ENCODE results near the gene ANKEF1. TPM values are rescaled to one million over a fixed set of nuclear protein-coding genes. Genes with fewer than 3 reads are reported as not detected.

The ANKEF1 gene
- total RNA-seq, 1 experiment from 2014 or later = 11.6 TPM

DNA sequence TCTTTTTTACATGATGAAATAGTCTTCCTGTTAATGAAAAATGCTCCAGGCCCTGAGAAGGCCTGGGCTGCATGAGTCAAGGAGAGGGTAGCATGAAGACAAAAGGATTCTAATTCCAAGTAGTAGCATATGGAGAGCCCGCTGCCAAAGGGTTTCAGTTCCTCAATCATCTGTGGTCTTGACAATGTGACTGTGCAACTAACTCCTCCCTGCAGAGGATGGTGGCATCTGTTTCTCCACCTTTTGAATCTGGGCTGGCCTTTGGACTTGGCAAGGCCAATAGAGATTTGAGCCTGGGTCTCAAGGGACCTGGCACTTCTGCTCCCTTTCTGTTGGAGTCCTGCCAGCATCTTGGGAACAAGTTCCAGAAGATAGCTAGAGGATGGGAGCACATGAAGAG lies 35.1 kb upstream of the ANKEF1 start:
- Histone ChIP-seq H3K79me2 (ENCODE audit: low read length) (no peaks in the 10 kb centered on the region), H4K20me1 (ENCODE audit: low read length) (no peaks in the 10 kb centered on the region), H2AFZ (ENCODE audit: low read length) (no peak overlapping the region), H3K4me2 (ENCODE audit: low read length) (no peak overlapping the region), H3F3A (ENCODE audit: low read length, unreplicated experiment) (no peaks in the 10 kb centered on the region), H3K4me3 (ENCODE audit: low read length) (no peak overlapping the region), H3K36me3 (ENCODE audit: low read depth, low read length) (no peaks in the 10 kb centered on the region), H3K27me3 (ENCODE audit: low read length) (no peaks in the 10 kb centered on the region), H3K9me3 (ENCODE audit: low read length) (no peaks in the 10 kb centered on the region), H3K9ac (ENCODE audit: low read length) (no peak overlapping the region), H3K27ac (ENCODE audit: low read length) (no peak overlapping the region), H3K9me2 (replicated peaks; ENCODE audit: low read length) (no peaks in the 10 kb centered on the region), H3K4me1 (ENCODE audit: insufficient read depth, low read length) (no peaks in the 10 kb centered on the region)
- intact Hi-C loops (cut with micrococcal nuclease) = no loop called here
- TF ChIP-seq EZH2phosphoT487 (IDR thresholded peaks at IDR 0.05; ENCODE audit: borderline replicate concordance, low read length) = no peak
- no peak for TF ChIP-seq EZH2 (IDR thresholded peaks at IDR 0.05; ENCODE audit: low read length, unreplicated experiment)
- TF ChIP-seq, protein P1, sequence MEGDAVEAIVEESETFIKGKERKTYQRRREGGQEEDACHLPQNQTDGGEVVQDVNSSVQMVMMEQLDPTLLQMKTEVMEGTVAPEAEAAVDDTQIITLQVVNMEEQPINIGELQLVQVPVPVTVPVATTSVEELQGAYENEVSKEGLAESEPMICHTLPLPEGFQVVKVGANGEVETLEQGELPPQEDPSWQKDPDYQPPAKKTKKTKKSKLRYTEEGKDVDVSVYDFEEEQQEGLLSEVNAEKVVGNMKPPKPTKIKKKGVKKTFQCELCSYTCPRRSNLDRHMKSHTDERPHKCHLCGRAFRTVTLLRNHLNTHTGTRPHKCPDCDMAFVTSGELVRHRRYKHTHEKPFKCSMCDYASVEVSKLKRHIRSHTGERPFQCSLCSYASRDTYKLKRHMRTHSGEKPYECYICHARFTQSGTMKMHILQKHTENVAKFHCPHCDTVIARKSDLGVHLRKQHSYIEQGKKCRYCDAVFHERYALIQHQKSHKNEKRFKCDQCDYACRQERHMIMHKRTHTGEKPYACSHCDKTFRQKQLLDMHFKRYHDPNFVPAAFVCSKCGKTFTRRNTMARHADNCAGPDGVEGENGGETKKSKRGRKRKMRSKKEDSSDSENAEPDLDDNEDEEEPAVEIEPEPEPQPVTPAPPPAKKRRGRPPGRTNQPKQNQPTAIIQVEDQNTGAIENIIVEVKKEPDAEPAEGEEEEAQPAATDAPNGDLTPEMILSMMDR (conservative IDR thresholded peaks at IDR 0.05; ENCODE audit: low read depth, low read length) = no peak
- ATAC-seq (no peak), DNase-seq (no peak)
- ChIA-PET POLR2A (ENCODE audit: unreplicated experiment) (no interaction called here), CTCF (no interaction called here)
- BruUV-seq (replicated peaks) = no TSS peak

DNA sequence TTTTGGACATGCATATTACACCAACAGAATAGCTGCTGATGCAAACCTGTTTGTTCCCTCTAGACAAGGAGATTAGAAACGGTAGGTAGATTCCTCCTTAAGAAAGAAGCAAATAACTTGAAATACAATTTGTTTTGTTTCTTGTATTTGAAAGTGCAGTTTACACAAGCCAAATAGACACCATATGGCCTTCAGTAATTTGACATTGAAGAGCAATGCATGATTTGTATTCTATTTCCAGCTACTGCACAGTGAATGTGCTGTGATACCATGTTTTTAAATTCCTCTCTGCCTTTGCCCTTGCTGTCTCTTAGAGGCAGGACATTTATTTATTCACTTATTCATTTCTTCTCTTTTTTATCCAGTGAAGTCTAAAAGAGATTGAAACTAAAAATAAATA lies 31.9 kb upstream of the ANKEF1 start:
- no peaks in the 10 kb centered on the region for H3F3A ChIP-seq (ENCODE audit: low read length, unreplicated experiment)
- H3K27me3 ChIP-seq (ENCODE audit: low read length) = peaks cover 14% of the 10 kb centered on the region; the same call in 1 of the 2 replicates
- ChIA-PET CTCF (no interaction called here), POLR2A (ENCODE audit: unreplicated experiment) (no interaction called here)
- no peak overlapping the region for H3K9ac ChIP-seq (ENCODE audit: low read length)
- no TSS peak for BruUV-seq (replicated peaks)
- TF ChIP-seq, protein P1 (conservative IDR thresholded peaks at IDR 0.05; ENCODE audit: low read depth, low read length) = no peak
- TF ChIP-seq EZH2phosphoT487 (IDR thresholded peaks at IDR 0.05; ENCODE audit: borderline replicate concordance, low read length) (no peak), EZH2 (IDR thresholded peaks at IDR 0.05; ENCODE audit: low read length, unreplicated experiment) (no peak)
- ATAC-seq = no peak
- H3K36me3 ChIP-seq (ENCODE audit: low read depth, low read length) = no peaks in the 10 kb centered on the region
- no peaks in the 10 kb centered on the region for H3K9me2 ChIP-seq (replicated peaks; ENCODE audit: low read length)
- H3K79me2 ChIP-seq (ENCODE audit: low read length) = no peaks in the 10 kb centered on the region
- H3K9me3 ChIP-seq (ENCODE audit: low read length) = no peaks in the 10 kb centered on the region
- no peak overlapping the region for H3K27ac ChIP-seq (ENCODE audit: low read length)
- H3K4me2 ChIP-seq (ENCODE audit: low read length) = no peak overlapping the region
- intact Hi-C loops (cut with micrococcal nuclease) = no loop called here
- no peaks in the 10 kb centered on the region for H4K20me1 ChIP-seq (ENCODE audit: low read length)
- H2AFZ ChIP-seq (ENCODE audit: low read length) = no peak overlapping the region
- DNase-seq = no peak
- H3K4me1 ChIP-seq (ENCODE audit: insufficient read depth, low read length) = no peaks in the 10 kb centered on the region
- no peak overlapping the region for H3K4me3 ChIP-seq (ENCODE audit: low read length)

DNA sequence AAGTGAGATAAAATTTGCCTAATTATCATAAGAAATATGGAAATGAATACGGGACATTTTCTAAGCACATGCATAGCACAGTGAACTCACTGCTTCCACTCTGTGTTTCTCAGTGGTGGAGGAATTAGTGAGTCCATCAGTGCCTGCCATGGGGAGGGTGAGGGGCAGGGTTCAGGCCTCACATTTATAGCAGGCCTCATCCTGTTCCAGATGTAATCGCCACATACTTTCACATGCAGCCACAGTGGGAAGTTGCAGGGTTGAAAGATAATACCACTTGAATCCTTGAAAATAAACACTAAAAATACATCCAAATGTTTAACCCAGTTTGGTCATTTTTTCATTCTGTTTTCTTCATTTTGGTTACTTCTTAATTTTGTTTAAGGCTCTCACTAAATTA lies 29.9 kb upstream of the ANKEF1 start:
- Histone ChIP-seq H3K9me2 (replicated peaks; ENCODE audit: low read length) (no peaks in the 10 kb centered on the region), H3K9ac (ENCODE audit: low read length) (no peak overlapping the region), H3K27me3 (ENCODE audit: low read length) (peaks cover 29% of the 10 kb centered on the region), H3F3A (ENCODE audit: low read length, unreplicated experiment) (no peaks in the 10 kb centered on the region), H3K4me3 (ENCODE audit: low read length) (no peak overlapping the region), H3K36me3 (ENCODE audit: low read depth, low read length) (no peaks in the 10 kb centered on the region), H3K79me2 (ENCODE audit: low read length) (no peaks in the 10 kb centered on the region), H3K4me1 (ENCODE audit: insufficient read depth, low read length) (no peaks in the 10 kb centered on the region), H3K4me2 (ENCODE audit: low read length) (no peak overlapping the region), H4K20me1 (ENCODE audit: low read length) (no peaks in the 10 kb centered on the region), H2AFZ (ENCODE audit: low read length) (no peak overlapping the region), H3K9me3 (ENCODE audit: low read length) (no peaks in the 10 kb centered on the region), H3K27ac (ENCODE audit: low read length) (no peak overlapping the region)
- POLR2A ChIA-PET (ENCODE audit: unreplicated experiment) = no interaction called here
- TF ChIP-seq EZH2phosphoT487 (IDR thresholded peaks at IDR 0.05; ENCODE audit: borderline replicate concordance, low read length) = no peak
- no peak for TF ChIP-seq EZH2 (IDR thresholded peaks at IDR 0.05; ENCODE audit: low read length, unreplicated experiment)
- TF ChIP-seq, protein P1 (conservative IDR thresholded peaks at IDR 0.05; ENCODE audit: low read depth, low read length) = no peak
- BruUV-seq (replicated peaks) = no TSS peak
- DNase-seq = no peak
- intact Hi-C loops (cut with micrococcal nuclease) = no loop called here
- no peak for ATAC-seq
- CTCF ChIA-PET = no interaction called here

All from PC-3 (cell line).